Measurements from ENCODE around the gene KRTAP10-5.
"Not testable (repeated sequence)": the region's sequence is repeated elsewhere in the genome, so short reads cannot be mapped to it uniquely, and the experiment has no call there.

KRTAP10-5 gene

DNA sequence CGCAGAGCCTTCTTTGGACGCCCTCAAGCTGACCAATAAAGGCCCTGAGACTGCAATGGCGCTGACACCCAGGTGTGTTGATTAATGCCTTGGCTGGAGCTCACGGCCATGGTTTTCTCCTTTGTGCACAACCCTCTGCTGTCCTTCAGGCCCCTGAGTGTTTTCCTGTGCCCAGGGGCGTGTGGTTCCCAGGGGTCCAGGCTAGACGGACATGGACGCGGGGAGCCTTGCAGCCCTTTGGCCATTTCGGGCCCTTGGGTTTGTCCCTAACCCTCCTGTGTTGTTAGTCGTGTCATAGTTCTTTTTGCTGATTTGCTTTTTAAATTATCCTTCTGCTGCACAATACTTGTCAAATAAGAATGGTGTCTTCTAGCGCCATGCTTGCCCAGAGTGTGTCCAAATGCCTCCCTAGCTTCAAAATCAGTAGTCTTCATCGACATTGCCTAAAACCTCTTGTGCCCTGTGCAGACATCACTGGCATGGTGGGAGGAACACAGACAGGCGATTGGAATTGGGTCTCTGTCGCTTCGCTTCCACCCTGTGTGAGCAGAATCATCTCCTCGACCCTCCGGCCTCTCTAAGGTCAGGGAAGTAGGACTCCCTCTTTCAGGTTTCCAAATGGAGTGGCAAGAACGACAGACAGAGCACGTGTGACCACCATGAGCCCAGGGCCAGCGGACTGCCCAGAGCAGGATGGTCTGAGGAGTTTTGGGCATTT is 4.9 kb downstream of the KRTAP10-5 start:
- intact Hi-C loops (cut with micrococcal nuclease), result no loop called here

DNA sequence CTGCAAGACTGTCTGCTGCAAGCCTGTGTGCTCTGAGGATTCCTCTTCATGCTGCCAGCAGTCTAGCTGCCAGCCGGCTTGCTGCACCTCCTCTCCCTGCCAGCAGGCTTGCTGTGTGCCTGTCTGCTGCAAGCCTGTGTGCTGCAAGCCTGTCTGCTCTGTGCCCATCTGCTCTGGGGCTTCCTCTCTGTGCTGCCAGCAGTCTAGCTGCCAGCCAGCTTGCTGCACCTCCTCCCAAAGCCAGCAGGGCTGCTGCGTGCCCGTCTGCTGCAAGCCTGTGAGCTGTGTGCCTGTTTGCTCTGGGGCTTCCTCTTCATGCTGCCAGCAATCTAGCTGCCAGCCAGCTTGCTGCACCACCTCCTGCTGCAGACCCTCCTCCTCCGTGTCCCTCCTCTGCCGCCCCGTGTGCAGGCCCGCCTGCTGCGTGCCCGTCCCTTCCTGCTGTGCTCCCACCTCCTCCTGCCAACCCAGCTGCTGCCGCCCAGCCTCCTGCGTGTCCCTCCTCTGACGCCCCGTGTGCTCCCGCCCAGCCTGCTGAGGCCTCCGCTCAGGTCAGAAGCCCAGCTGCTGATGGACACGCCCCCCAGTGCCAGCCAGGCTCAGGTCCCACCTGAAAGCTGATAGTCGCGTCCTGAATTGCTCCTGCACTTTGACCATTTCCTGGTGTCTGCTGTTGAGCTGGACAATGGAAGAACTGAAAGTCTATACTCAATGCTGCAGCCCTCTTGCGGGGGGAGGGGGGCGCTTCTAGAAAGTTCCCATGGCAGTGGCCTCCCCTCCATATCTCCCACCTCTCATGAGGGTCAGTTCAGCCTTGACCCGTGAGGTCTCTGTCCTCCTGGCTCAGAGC is 5.7 kb downstream of the KRTAP10-5 start:
- Mint-ChIP-seq H3K27ac (no peak overlapping the region), H3K9me3 (peaks cover 17% of the 10 kb centered on the region), H3K27me3 (peaks cover 39% of the 10 kb centered on the region), H3K4me1 (ENCODE audit: low read depth) (no peaks in the 10 kb centered on the region), H3K4me3 (no peak overlapping the region), H3K36me3 (ENCODE audit: low read depth) (no peaks in the 10 kb centered on the region)
- intact Hi-C loops (cut with micrococcal nuclease), result no loop called here

More for the DNA sequence above, 4.9 kb downstream of the KRTAP10-5 start:
- Mint-ChIP-seq H3K27ac (no peak overlapping the region), H3K9me3 (peaks cover 24% of the 10 kb centered on the region), H3K27me3 (peaks cover 44% of the 10 kb centered on the region), H3K4me1 (ENCODE audit: low read depth) (no peaks in the 10 kb centered on the region), H3K4me3 (no peak overlapping the region), H3K36me3 (ENCODE audit: low read depth) (no peaks in the 10 kb centered on the region)

DNA sequence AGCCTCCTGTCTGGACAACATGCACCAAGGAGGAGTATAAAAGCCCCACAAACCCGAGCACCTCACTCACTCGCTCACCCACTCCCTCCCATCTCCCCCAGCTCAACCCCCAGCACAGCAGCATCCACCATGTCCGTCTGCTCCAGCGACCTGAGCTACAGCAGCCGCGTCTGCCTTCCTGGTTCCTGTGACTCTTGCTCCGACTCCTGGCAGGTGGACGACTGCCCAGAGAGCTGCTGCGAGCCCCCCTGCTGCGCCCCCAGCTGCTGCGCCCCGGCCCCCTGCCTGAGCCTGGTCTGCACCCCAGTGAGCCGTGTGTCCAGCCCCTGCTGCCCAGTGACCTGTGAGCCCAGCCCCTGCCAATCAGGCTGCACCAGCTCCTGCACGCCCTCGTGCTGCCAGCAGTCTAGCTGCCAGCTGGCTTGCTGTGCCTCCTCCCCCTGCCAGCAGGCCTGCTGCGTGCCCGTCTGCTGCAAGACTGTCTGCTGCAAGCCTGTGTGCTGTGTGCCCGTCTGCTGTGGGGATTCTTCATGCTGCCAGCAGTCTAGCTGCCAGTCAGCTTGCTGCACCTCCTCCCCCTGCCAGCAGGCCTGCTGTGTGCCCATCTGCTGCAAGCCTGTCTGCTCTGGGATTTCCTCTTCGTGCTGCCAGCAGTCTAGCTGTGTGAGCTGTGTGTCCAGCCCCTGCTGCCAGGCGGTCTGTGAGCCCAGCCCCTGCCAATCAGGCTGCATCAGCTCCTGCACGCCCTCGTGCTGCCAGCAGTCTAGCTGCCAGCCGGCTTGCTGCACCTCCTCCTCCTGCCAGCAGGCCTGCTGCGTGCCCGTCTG is 6.6 kb downstream of the KRTAP10-5 start, which contains the start of gene KRTAP10-4:
TSS of gene KRTAP10-4 (plus strand) at position 100 of the 827 bp plus-strand sequence. CDS start at position 130, 30 bp downstream.
- Mint-ChIP-seq H3K27me3 (peaks cover 36% of the 10 kb centered on the region), H3K9me3 (peaks cover 14% of the 10 kb centered on the region)
- H3K4me3 Mint-ChIP-seq; intact Hi-C loops (cut with micrococcal nuclease); H3K27ac Mint-ChIP-seq; H3K4me1 Mint-ChIP-seq (ENCODE audit: low read depth); H3K36me3 Mint-ChIP-seq (ENCODE audit: low read depth): not testable (repeated sequence)

DNA sequence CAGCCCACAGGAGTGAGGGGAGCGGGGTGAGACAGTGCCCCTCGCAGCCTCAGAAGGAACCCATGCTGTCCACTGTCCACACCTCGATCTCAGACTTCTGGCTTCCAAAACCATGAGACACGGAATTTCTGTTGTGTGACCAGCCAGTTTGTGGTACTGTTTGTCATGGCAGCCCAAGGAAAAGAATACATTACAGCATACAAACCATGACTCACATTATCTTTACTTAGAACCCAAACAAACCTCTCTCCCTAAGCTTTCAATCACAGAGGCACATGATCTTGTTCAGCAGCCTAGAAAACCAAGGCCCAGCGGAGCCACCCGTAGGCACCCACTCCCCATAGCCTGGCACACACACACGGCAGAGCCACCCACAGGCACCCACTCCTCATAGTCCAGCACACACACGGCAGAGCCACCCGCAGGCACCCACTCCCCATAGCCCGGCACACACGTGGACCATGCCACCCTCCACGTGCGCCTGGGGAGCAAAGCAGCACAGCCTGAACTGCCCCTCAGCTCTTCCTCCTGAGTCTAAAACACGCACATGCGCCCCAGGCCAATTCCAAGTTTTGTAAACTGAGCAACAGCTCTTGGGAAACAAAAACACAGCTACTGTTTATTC is 7.3 kb downstream of the KRTAP10-5 start:
- H3K4me1 Mint-ChIP-seq (ENCODE audit: low read depth), result no peaks in the 10 kb centered on the region
- no peak overlapping the region for H3K4me3 Mint-ChIP-seq
- intact Hi-C loops (cut with micrococcal nuclease), result no loop called here
- H3K36me3 Mint-ChIP-seq (ENCODE audit: low read depth), result no peaks in the 10 kb centered on the region
- H3K27me3 Mint-ChIP-seq, result peaks cover 37% of the 10 kb centered on the region
- no peak overlapping the region for H3K27ac Mint-ChIP-seq
- peaks cover 14% of the 10 kb centered on the region for H3K9me3 Mint-ChIP-seq

DNA sequence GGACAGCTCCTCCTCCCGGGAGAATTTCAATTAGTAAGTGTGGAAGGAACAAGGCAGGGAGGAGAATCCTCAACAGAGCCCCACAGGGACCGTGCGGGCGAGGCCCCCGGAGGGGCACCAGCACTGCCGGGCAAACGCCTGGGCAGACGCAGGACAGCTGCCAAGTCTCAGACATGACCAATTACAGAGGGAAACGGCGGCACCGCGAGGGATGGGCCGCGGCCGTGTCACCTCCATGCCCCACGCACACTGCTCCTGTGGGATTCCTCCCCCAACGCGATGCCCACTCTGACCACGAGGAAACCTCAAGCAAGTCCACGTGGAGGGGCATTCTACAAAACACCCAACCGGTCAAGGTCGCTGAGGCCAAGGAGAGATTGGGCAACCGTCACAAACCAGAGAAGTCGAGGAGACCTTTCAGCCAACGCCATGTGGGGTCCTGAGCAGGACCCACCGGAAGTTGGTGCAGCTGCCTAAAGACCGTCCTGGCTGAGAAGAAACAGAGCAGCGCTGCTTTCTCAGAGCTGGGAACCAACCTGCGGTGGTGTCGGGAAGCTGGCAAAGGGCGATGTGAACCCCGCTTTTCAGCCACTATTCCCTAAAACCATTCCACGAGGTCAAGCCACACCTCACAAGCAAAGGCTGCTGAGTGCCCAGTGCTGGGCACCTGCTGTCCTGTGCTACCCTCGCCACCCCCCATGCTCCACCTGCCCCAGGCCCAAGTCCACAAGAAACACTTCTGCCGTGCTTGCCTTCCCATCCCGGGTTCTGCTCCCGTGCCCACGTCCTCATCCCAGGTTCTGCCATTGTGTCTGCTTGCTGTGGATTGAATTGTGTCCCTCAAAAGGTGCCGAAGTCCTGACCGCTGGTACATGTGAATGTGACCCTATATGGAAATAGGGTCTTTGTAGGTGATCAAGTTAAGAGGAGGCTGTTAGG is 8.3 kb downstream of the KRTAP10-5 start:
- peaks cover 43% of the 10 kb centered on the region for H3K27me3 Mint-ChIP-seq
- no peaks in the 10 kb centered on the region for H3K4me1 Mint-ChIP-seq (ENCODE audit: low read depth)
- H3K4me3 Mint-ChIP-seq, result no peak overlapping the region
- H3K36me3 Mint-ChIP-seq (ENCODE audit: low read depth), result no peaks in the 10 kb centered on the region
- H3K9me3 Mint-ChIP-seq, result peaks cover 8% of the 10 kb centered on the region
- H3K27ac Mint-ChIP-seq, result no peak overlapping the region
- intact Hi-C loops (cut with micrococcal nuclease), result no loop called here

DNA sequence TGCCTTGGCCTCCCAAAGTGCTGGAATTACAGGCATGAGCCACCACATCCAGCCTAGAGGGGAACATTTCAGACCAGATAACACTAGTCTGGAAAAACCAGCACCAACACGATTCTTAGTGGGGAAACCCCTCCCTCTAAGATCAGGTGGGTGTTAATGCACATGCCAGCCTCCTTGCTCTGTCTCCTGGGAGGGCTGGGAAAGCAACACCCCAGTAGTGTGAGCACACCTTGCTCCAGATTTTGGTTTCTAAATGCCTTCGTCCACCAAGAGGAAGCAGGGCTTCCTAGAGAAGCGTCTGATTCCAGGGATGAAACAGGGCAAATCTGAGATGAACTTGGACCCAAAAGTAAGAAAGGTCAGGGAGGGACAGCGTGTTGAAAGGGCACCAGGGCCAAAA is 9.1 kb downstream of the KRTAP10-5 start:
- peaks cover 43% of the 10 kb centered on the region for H3K27me3 Mint-ChIP-seq
- H3K9me3 Mint-ChIP-seq, result peaks cover under 1% of the 10 kb centered on the region
- no peaks in the 10 kb centered on the region for H3K4me1 Mint-ChIP-seq (ENCODE audit: low read depth)
- intact Hi-C loops (cut with micrococcal nuclease), result no loop called here
- no peak overlapping the region for H3K27ac Mint-ChIP-seq
- no peaks in the 10 kb centered on the region for H3K36me3 Mint-ChIP-seq (ENCODE audit: low read depth)
- H3K4me3 Mint-ChIP-seq, result no peak overlapping the region

DNA sequence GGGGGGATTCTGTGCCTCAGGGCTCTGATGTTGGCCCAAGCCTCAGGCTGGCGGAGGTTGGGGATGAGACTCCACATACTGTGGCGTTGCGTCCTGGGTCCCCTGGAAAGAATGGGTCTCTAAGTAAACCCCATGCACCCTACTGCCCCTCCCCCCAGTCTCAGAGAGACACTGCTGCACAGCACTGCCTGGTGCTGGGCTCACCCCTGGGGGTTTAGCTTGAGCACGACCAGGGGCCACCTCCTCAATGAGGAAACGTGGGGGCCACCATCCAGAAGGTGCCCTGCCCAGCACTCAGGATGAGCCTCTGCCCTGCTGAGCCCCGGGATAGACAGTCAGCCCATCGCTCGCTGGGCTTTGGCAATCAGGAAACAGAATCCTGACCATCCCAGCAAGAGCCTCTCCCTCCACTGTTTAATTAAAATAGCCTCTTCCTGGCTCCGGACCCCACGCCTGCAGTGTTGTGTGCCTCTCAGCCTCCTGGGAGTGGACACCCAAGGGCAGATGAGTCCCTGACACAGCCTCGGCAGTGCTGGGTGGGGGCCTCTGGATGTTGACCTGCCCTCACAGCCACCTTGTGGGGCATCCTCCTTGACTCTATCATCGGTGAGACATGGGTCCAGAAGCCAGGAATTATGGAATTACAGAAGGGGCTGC is 10.4 kb downstream of the KRTAP10-5 start:
- Mint-ChIP-seq H3K27me3 (peaks cover 38% of the 10 kb centered on the region), H3K27ac (no peak overlapping the region), H3K4me1 (ENCODE audit: low read depth) (peaks cover 5% of the 10 kb centered on the region), H3K9me3 (no peaks in the 10 kb centered on the region), H3K36me3 (ENCODE audit: low read depth) (no peaks in the 10 kb centered on the region), H3K4me3 (no peak overlapping the region)
- intact Hi-C loops (cut with micrococcal nuclease), result no loop called here

DNA sequence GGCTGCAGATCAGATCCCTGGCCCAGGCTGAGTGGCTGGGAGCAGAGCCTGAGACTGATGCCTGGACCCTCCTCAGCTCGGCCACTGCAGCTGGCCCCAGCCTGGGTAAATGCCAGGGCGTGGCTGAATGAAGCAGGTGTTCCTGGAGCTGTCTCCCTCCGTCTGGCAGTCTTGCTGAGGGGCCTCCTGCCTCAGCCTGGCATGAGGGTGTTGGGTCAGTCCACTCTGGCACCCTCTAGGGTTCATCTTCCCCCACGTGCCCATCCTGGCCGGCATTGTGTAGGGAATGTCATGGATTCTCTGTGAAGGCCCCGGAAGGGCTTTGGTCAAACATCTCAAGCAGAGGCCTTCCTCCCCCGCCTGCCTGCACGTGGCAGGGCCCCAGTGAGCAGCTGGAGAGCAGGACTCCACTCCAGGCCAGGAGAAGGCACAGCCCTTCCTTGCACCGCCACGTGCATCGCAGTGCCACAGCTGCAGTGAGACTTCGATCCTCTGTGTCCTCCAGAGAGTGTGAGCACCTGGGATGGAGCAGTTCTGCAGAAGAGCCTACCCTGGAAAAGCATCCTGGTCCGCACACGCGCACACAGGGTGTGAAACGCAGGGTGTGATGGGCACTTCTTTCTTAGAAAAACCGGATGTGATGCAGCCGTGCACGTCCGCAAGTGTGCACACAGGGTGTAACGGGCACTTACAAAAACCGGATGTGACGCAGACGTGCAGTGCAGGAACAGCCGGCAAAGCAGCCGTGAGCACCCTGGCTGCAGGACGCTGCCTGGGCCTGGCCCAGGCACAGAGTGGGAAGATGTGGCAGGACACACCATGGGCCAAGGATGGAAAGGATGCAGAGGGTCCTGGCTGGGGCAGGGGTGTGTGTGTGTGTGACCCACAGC is 11.5 kb downstream of the KRTAP10-5 start:
- intact Hi-C loops (cut with micrococcal nuclease), result no loop called here
- peaks cover 27% of the 10 kb centered on the region for H3K27me3 Mint-ChIP-seq
- H3K36me3 Mint-ChIP-seq (ENCODE audit: low read depth), result no peaks in the 10 kb centered on the region
- H3K9me3 Mint-ChIP-seq, result no peaks in the 10 kb centered on the region
- no peak overlapping the region for H3K4me3 Mint-ChIP-seq
- H3K4me1 Mint-ChIP-seq (ENCODE audit: low read depth), result peaks cover 8% of the 10 kb centered on the region
- no peak overlapping the region for H3K27ac Mint-ChIP-seq

DNA sequence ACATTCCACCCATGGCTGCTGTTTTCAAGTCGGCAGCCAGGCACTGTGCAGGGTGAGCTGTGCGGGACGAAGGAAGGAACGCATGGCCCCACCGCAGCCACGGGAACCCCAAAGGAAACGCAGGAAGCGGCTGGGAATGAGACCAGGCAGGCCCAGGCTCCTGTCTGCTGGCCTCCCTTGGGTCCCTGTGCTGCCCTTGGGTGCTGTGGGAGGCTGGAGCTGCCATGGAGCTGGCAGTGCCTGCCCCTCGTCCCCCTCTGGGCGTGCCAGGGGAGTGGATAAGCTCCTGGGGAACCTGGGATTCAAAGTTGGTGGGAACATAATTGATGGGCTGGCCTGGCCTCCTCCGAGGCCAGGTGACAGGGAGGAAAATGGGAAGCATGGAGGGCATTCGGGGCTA is 12.1 kb downstream of the KRTAP10-5 start:
- H3K27me3 Mint-ChIP-seq, result peaks cover 21% of the 10 kb centered on the region
- H3K4me1 Mint-ChIP-seq (ENCODE audit: low read depth), result peaks cover 8% of the 10 kb centered on the region
- no peaks in the 10 kb centered on the region for H3K9me3 Mint-ChIP-seq
- no peak overlapping the region for H3K4me3 Mint-ChIP-seq
- intact Hi-C loops (cut with micrococcal nuclease), result no loop called here
- H3K27ac Mint-ChIP-seq, result no peak overlapping the region
- H3K36me3 Mint-ChIP-seq (ENCODE audit: low read depth), result no peaks in the 10 kb centered on the region

DNA sequence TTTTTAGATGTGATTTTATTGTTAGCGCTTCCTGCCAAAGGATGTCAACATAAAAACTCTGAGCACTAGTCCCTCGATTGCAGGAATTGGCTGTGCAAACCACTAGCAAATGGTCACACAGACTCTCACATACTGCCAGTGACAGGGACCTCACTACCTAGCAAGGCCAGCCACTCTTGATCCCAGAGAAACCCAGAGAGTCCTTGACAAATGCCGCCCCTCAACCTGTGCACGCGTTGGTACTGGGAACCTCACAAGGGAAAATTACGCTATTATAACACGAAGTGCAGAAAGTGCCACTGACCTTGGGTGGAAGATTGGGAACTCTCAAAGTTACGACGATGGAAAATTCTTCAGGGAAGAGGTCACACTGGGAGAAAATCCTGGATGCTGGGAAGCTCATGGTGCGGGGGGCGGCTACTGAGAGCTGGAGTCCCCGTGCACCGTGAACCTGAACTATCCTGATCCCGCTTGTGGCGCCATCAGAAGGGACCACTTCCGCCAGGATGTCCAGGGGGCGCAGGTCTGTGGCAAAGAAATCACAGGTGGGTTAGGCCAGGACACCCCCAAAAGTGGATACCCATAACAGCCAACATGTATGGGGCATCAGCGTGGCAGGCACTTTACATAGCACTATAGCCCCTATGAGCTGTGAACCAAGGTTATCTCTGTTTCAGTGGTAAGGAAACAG is 12.8 kb downstream of the KRTAP10-5 start:
- intact Hi-C loops (cut with micrococcal nuclease), result no loop called here
- Mint-ChIP-seq H3K27ac (no peak overlapping the region), H3K36me3 (ENCODE audit: low read depth) (no peaks in the 10 kb centered on the region), H3K27me3 (peaks cover 17% of the 10 kb centered on the region), H3K9me3 (peaks cover 2% of the 10 kb centered on the region), H3K4me3 (no peak overlapping the region), H3K4me1 (ENCODE audit: low read depth) (peaks cover 8% of the 10 kb centered on the region)

DNA sequence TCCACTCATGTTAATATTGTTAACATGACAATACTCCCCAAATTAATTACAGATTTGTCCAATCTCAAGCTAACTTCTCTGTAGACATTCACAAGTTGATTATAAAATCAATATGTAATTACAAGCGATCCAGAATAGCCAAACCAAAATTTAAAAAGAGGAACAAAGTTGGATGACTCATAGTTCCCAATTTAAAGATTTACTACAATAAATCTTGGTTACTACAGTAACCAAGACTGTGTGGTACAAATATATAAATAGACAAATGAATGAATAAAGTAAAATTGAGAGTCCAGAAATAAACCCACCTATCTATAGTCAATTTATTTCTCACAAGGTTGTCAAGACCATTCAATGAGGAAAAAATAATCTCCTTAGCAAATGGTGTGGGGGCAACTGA is 14.0 kb downstream of the KRTAP10-5 start:
- peaks cover 9% of the 10 kb centered on the region for H3K9me3 Mint-ChIP-seq
- H3K27ac Mint-ChIP-seq, result no peak overlapping the region
- H3K4me3 Mint-ChIP-seq, result no peak overlapping the region
- peaks cover 8% of the 10 kb centered on the region for H3K4me1 Mint-ChIP-seq (ENCODE audit: low read depth)
- intact Hi-C loops (cut with micrococcal nuclease), result no loop called here
- peaks cover 15% of the 10 kb centered on the region for H3K27me3 Mint-ChIP-seq
- no peaks in the 10 kb centered on the region for H3K36me3 Mint-ChIP-seq (ENCODE audit: low read depth)

All from dendritic cell treated with granulocyte-macrophage colony-stimulating factor and Interleukin-4, amounts not matched to agents 40 ng/mL and 50 ng/mL, for 4 days (primary cell).